ENCODE measurements around the gene SLC25A12.
A peak's percentile ranks its signal among the peaks of the same experiment; 100 is the strongest.
"Not testable (repeated sequence)": the region's sequence is repeated elsewhere in the genome, so short reads cannot be mapped to it uniquely, and the experiment has no call there.

The SLC25A12 gene

DNA sequence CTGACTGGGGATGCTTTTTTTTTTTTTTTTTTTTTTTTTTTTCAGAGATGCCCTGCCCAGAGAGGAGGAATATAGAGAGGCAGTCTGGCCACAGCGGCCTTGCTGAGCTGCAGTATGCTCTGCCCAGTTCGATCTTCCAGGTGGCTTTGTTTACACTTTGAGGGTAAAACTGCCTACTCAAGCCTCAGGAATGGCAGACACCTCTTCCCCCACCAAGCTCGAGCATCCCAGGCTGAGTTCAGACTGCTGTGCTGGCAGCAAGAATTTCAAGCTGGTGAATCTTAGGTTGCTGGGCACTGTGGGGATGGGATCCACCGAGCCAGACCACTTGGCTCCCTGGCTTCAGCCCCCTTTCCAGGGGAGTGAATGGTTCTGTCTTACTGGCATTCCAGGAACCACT, 132.9 kb downstream of the SLC25A12 start:
- H3K27ac Mint-ChIP-seq; H3K4me1 Mint-ChIP-seq; DNase-seq (ENCODE audit: low spot score in 2 of 2); H3K4me3 Mint-ChIP-seq; ATAC-seq; H3K9me3 Mint-ChIP-seq: not testable (repeated sequence)
- H3K36me3 Mint-ChIP-seq, result peaks cover 16% of the 10 kb centered on the region

DNA sequence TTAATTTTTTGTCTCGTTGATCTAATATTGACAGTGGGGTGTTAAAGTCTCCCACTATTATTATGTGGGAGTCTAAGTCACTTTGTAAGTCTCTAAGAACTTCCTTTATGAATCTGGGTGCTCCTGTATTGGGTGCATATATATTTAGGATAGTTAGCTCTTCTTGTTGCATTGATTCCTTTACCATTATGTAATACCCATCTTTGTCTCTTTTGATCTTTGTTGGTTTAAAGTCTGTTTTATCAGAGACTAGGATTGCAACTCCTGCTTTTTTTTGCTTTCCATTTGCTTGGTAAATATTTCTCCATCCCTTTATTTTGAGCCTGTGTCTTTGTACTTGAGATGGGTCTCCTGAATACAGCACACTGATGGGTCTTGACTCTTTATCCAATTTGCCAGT, 135.3 kb downstream of the SLC25A12 start:
- H3K9me3 Mint-ChIP-seq; H3K27ac Mint-ChIP-seq; DNase-seq (ENCODE audit: low spot score in 2 of 2); H3K4me1 Mint-ChIP-seq; ATAC-seq; H3K4me3 Mint-ChIP-seq: not testable (repeated sequence)
- H3K36me3 Mint-ChIP-seq, result peaks cover 16% of the 10 kb centered on the region

DNA sequence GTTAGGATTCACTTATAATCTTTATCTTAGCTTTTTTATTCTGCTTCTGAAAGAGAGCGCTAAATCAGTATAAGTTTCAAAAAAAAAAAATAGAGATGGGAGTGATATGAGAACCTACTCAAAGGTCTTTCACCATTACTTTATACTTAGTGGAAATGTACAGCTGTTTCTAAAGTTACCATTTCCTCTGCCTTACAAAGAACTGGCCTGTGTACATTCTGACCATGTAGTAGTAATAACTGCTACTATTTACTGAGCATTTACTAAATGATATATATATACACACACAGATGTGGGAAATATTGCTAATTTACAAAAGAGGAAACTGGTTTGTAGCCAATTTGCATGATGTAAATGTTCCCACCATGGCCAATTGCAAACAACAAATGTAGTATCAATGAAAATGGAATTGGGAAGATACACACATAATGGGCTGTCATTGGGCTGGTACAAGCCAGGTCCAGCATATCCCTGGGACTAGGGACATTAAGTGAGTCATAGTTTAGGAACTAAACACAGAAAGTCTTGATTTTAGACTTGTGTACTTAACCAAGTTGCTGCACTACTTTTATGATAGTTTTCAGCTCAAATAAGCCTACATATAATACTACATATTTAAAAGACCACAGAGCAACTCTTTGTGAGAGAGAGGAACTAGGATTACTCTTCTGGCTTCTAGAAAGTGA, 139.6 kb downstream of the SLC25A12 start:
- Mint-ChIP-seq H3K27ac (no peak overlapping the region), H3K4me3 (no peak overlapping the region), H3K36me3 (peaks cover 33% of the 10 kb centered on the region), H3K9me3 (peaks cover 7% of the 10 kb centered on the region), H3K4me1 (no peaks in the 10 kb centered on the region)
- DNase-seq (ENCODE audit: low spot score in 2 of 2) (no peak), ATAC-seq (no peak)

DNA sequence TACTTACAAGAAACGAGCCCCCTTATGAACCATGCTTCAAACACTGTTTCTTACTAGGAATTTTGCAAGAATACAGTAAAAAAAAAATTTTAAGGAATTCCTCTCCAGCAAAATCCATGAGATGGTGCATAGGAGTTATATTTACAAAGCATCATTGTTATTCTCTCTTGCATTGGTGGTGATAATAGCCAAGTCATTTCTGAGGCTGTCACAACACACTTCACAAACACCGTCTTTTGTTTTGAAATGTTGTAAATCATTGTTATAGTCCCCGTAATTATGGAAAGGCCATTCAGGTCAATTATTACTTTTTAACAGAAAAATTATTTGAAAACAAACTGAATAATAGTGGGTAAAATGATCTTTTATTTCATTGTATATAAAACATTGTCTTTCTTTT, 146.7 kb downstream of the SLC25A12 start:
- no peak overlapping the region for H3K4me3 Mint-ChIP-seq
- DNase-seq (ENCODE audit: low spot score in 2 of 2) (no peak), ATAC-seq (no peak)
- H3K4me1 Mint-ChIP-seq, result no peaks in the 10 kb centered on the region
- peaks cover 83% of the 10 kb centered on the region for H3K36me3 Mint-ChIP-seq
- no peaks in the 10 kb centered on the region for H3K9me3 Mint-ChIP-seq
- H3K27ac Mint-ChIP-seq, result no peak overlapping the region

DNA sequence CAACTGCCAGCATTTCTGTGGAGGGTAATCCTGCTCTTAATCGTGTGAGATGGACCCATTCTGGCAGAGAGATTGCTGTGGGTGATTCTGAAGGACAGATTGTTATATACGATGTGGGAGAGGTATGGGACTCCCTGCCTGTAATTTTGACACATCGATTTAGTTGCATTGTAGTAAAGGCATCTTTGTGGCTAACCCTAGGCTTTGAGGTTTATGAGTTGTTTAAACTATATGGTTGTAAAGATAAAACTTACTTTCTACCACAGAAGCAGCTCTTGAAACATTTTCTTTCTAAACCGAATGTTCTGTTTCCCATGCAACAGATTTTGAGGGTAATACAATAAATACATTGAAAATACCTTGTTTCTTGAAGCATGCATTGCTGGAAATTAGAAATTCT, 148.2 kb downstream of the SLC25A12 start:
- Mint-ChIP-seq H3K4me3 (no peak overlapping the region), H3K27ac (no peak overlapping the region), H3K36me3 (peaks cover 87% of the 10 kb centered on the region), H3K4me1 (no peaks in the 10 kb centered on the region), H3K9me3 (no peaks in the 10 kb centered on the region)
- DNase-seq (ENCODE audit: low spot score in 2 of 2), result no peak
- ATAC-seq, result no peak

DNA sequence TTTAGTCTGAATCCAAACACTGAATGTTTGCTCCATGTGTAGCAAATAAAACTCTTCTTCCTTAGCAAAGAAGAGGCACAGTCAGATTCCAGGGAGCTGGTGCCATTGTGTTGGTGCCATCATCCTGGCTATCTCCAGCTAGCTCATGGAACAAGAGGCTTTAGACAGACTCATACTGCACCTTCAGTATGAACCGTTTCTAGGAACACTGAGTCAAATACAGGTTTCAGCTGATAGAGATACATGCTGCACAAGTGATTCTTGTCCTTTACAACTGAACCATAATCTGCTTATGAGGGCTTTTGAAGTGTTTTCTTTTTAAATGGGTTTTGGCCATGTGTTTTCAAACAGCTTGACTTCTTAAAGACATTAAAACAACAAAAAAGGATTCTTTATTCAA, 148.9 kb downstream of the SLC25A12 start:
- ATAC-seq (peak; percentile 88), DNase-seq (ENCODE audit: low spot score in 2 of 2) (no peak)
- H3K4me3 Mint-ChIP-seq, result no peak overlapping the region
- no peaks in the 10 kb centered on the region for H3K4me1 Mint-ChIP-seq
- H3K9me3 Mint-ChIP-seq, result no peaks in the 10 kb centered on the region
- H3K36me3 Mint-ChIP-seq, result peaks cover 89% of the 10 kb centered on the region
- no peak overlapping the region for H3K27ac Mint-ChIP-seq

DNA sequence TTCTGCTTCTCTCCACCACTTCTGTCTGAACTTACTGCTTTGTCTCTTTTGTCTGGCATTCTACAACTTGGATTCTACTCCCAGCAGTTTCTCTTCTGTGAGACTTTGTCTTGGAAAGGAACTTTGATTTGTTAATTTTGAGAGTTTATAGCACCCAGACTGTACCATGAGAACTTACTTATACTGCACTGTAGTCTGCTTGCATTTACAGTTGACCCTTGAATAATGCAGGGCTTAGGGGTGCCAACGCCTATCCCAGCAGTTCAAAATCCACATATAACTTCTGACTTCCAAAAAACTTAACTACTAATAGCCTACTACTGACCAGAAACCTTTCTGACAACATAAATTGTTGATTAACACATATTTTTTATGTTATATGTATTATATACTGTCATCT, 151.3 kb downstream of the SLC25A12 start:
- Mint-ChIP-seq H3K27ac (no peak overlapping the region), H3K4me1 (no peaks in the 10 kb centered on the region), H3K36me3 (peaks cover 86% of the 10 kb centered on the region), H3K9me3 (no peaks in the 10 kb centered on the region), H3K4me3 (no peak overlapping the region)
- ATAC-seq, result no peak
- DNase-seq (ENCODE audit: low spot score in 2 of 2), result no peak

DNA sequence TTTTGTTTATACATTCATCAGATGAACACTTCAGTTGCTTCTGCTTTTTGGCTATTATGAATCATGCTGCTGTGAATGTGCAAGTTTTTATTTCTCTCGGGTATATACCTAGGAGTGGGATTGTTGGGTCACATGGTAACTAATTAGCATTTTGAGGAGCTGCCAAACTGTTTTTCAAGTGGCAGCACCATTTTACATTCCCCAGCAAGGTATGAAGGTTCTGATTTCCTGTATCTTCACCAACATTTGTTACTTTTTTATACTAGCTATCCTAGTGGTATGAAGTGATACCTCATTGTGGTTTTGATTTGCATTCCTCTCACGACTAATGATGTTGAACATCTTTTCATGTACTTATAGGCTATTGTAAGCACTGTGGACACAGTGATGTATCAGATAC, 152.9 kb downstream of the SLC25A12 start:
- Mint-ChIP-seq H3K9me3 (no peaks in the 10 kb centered on the region), H3K27ac (no peak overlapping the region), H3K4me1 (no peaks in the 10 kb centered on the region), H3K4me3 (no peak overlapping the region), H3K36me3 (peaks cover 83% of the 10 kb centered on the region)
- DNase-seq (ENCODE audit: low spot score in 2 of 2) (no peak), ATAC-seq (peak; percentile 42)

DNA sequence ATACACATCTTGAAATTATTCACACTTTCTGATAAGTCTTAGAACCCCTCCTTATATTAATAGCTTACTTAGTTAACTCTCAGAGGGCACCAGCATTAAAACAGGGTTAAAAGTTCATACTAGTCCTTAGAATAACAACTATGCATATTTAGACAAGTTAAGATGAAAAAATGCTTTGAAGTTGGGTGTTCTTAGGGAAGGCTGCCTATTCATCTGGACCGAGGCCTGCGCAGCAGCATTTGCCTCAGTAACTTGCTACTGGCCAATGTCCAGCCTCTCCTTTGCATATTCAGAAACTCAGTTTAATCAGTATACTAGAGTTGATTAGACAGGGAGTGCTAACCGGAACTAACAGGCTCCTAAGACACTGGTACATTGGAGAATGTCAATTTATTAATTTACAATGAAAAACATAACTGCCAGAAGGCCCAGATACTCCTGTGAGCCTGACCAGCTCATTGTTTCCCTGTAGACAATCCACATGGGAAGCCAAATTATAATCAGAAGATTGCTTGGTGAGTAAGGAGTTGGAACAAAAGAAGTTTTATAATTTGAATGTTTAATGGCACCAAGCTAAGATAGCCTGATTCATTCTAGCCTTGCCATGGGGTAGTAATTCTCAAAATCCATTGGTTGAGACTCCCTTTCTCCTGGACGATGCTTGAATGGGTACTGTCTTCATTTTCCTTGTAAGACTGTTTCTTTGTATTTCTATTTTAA, 157.9 kb downstream of the SLC25A12 start:
- DNase-seq (ENCODE audit: low spot score in 2 of 2) (no peak), ATAC-seq (no peak)
- Mint-ChIP-seq H3K4me3 (no peak overlapping the region), H3K9me3 (no peaks in the 10 kb centered on the region), H3K36me3 (peaks cover 78% of the 10 kb centered on the region), H3K4me1 (no peaks in the 10 kb centered on the region), H3K27ac (no peak overlapping the region)

Measured in stimulated activated effector memory CD8-positive, alpha-beta T cell treated with anti-CD3 and anti-CD28 coated beads, Interleukin-12 subunit alpha, Interleukin-12 subunit beta, amount 100 ng/mL, for 72 hours (primary cell).